H1 (cell line): Measurements from ENCODE around the gene LRRN1. TPM values are rescaled to one million over a fixed set of nuclear protein-coding genes. Genes with fewer than 3 reads are reported as not detected.

Experiments used
- CTCF ChIA-PET: fragments of 300-600 bp; sonication (Branson Sonifier 250); formaldehyde crosslinking; loops from one replicate; lab custom pipeline; 2021; ENCODE audit not compliant: partially characterized antibody; lab: Charles Lee
- POLR2A ChIA-PET: fragments of 300-600 bp; sonication (Branson Sonifier 250); formaldehyde crosslinking; loops from one replicate; lab custom pipeline; 2021; ENCODE audit warnings: inconsistent platforms; ENCODE audit not compliant: partially characterized antibody; lab: Charles Lee
- DNase-seq, 2 experiments: peaks; one replicate each; pipeline versions ENCODE4 v3.0.0 to v3.0.0-alpha.2; 2010 to 2022; ENCODE audit warnings: low spot score in 2 of 2, low read depth in 1 of 2, mixed read lengths in 1 of 2
- FAIRE-seq: peaks from 2 replicates; lab custom pipeline; 2011; peaks lifted over from hg19 to GRCh38; lab: Jason Lieb, UNC
- H2AFZ ChIP-seq: 2 replicates; pipeline ENCODE4 v1.8.1; 2012; ENCODE audit warnings: low read length, inconsistent platforms
- H2AK5ac ChIP-seq: 2 replicates; pipeline ENCODE4 v1.6.1; 2013; ENCODE audit warnings: low read depth, low read length
- H2BK120ac ChIP-seq: replicated peaks from 2 replicates; pipeline ENCODE3; 2013; ENCODE audit warnings: low read depth, low read length, inconsistent platforms
- H2BK12ac ChIP-seq: 2 replicates; pipeline ENCODE4 v1.6.1; 2013; ENCODE audit warnings: low read depth, low read length
- H2BK15ac ChIP-seq: 2 replicates; pipeline ENCODE4 v1.6.1; 2013; ENCODE audit warnings: low read length
- H2BK20ac ChIP-seq: 2 replicates; pipeline ENCODE4 v1.6.1; 2013; ENCODE audit warnings: low read length
- H2BK5ac ChIP-seq: 2 replicates; pipeline ENCODE4 v1.6.1; 2013; ENCODE audit warnings: low read depth, low read length
- H3K14ac ChIP-seq: 2 replicates; pipeline ENCODE4 v1.6.1; 2013; ENCODE audit warnings: inconsistent platforms; ENCODE audit not compliant: insufficient read length
- H3K18ac ChIP-seq: 2 replicates; pipeline ENCODE4 v1.6.1; 2013; ENCODE audit warnings: low read length; ENCODE audit errors: extremely low read depth
- H3K23ac ChIP-seq: 2 replicates; pipeline ENCODE4 v1.6.1; 2013; ENCODE audit warnings: inconsistent platforms; ENCODE audit not compliant: insufficient read length
- H3K23me2 ChIP-seq: 2 replicates; pipeline ENCODE4 v1.6.1; 2013; ENCODE audit warnings: low read depth, low read length
- H3K27ac ChIP-seq: 2 replicates; pipeline ENCODE4 v1.6.1; 2011; ENCODE audit warnings: low read depth, low read length, inconsistent platforms
- H3K27me3 ChIP-seq, 4 experiments: replicated peaks in 1 of 4; 1 replicate in 1 of 4; 2 replicates in 3 of 4; pipeline versions ENCODE4 v1.6.1 to v1.8.1; 2011 to 2013; ENCODE audit warnings: low read length in 3 of 4, mild to moderate bottlenecking in 3 of 4, inconsistent platforms in 2 of 4, mixed read lengths in 2 of 4, moderate library complexity in 1 of 4; ENCODE audit not compliant: control insufficient read depth in 3 of 4, insufficient read depth in 3 of 4; ENCODE audit errors: extremely low read depth in 1 of 4
- H3K36me3 ChIP-seq, 4 experiments: 2 replicates each; pipeline versions ENCODE4 v1.6.1 to v1.8.1; 2011 to 2013; ENCODE audit warnings: mild to moderate bottlenecking in 4 of 4, low read length in 3 of 4, moderate library complexity in 2 of 4, control low read depth in 1 of 4, inconsistent platforms in 1 of 4; ENCODE audit not compliant: insufficient read depth in 4 of 4, control insufficient read depth in 2 of 4
- H3K4ac ChIP-seq: replicated peaks from 2 replicates; pipeline ENCODE3; 2013; ENCODE audit warnings: low read length, low read depth, mixed read lengths, inconsistent platforms; ENCODE audit not compliant: insufficient read length
- H3K4me1 ChIP-seq, 4 experiments: replicated peaks in 1 of 4; 1 replicate in 1 of 4; 2 replicates in 3 of 4; pipeline versions ENCODE4 v1.6.1 to v1.8.1; 2011 to 2013; ENCODE audit warnings: low read length in 3 of 4, inconsistent platforms in 2 of 4, mixed read lengths in 1 of 4; ENCODE audit not compliant: insufficient read depth in 4 of 4, control insufficient read depth in 3 of 4
- H3K4me2 ChIP-seq, 2 experiments: 2 replicates each; pipeline versions ENCODE4 v1.6.1 to v1.8.1; 2011 to 2013; ENCODE audit warnings: low read depth in 2 of 2, low read length in 2 of 2, control low read depth in 1 of 2, inconsistent platforms in 1 of 2, mild to moderate bottlenecking in 1 of 2; ENCODE audit not compliant: insufficient read depth in 1 of 2
- H3K4me3 ChIP-seq, 4 experiments: fragments of 200-600, 300-600 bp in 1 of 4; sonication (generic), shearing (Covaris generic), sonication (Bioruptor Twin) in 1 of 4; 2 replicates each; pipeline versions ENCODE4 v1.5.1 to v1.8.1; 2011 to 2016; ENCODE audit warnings: low read length in 4 of 4, low read depth in 3 of 4, control low read depth in 2 of 4, inconsistent platforms in 2 of 4, mild to moderate bottlenecking in 2 of 4, mixed read lengths in 1 of 4, moderate library complexity in 1 of 4; ENCODE audit not compliant: insufficient read depth in 2 of 4; ENCODE audit errors: extremely low read depth in 1 of 4
- H3K56ac ChIP-seq: replicated peaks from 2 replicates; pipeline ENCODE3; 2013; ENCODE audit warnings: low read depth, mild to moderate bottlenecking, mixed read lengths, low read length, inconsistent platforms; ENCODE audit not compliant: insufficient read length
- H3K79me1 ChIP-seq: 2 replicates; pipeline ENCODE4 v1.6.1; 2013; ENCODE audit warnings: low read depth, low read length, control low read depth
- H3K79me2 ChIP-seq, 2 experiments: 2 replicates each; pipeline versions ENCODE4 v1.6.1 to v1.8.1; 2012 to 2013; ENCODE audit warnings: low read length in 2 of 2, mild to moderate bottlenecking in 2 of 2, inconsistent platforms in 1 of 2; ENCODE audit not compliant: insufficient read depth in 2 of 2, control insufficient read depth in 1 of 2
- H3K9ac ChIP-seq, 4 experiments: replicated peaks in 1 of 4; 1 replicate in 1 of 4; 2 replicates in 3 of 4; pipeline versions ENCODE4 v1.6.1 to v1.8.1; 2011 to 2013; ENCODE audit warnings: low read depth in 3 of 4, low read length in 3 of 4, control low read depth in 2 of 4, mild to moderate bottlenecking in 2 of 4, moderate library complexity in 2 of 4, inconsistent platforms in 1 of 4; ENCODE audit errors: extremely low read depth in 1 of 4
- H3K9me3 ChIP-seq, 2 experiments: 2 replicates each; pipeline versions ENCODE4 v1.6.1 to v1.8.1; 2012 to 2013; ENCODE audit warnings: mild to moderate bottlenecking in 2 of 2, moderate library complexity in 2 of 2, control low read depth in 1 of 2, inconsistent platforms in 1 of 2, low read depth in 1 of 2, low read length in 1 of 2, mixed read lengths in 1 of 2; ENCODE audit not compliant: insufficient read depth in 2 of 2
- H4K20me1 ChIP-seq, 2 experiments: replicated peaks in 1 of 2; 2 replicates each; pipeline versions ENCODE3 to v1.8.1; 2011 to 2013; ENCODE audit warnings: inconsistent platforms in 2 of 2, low read length in 2 of 2, mild to moderate bottlenecking in 1 of 2; ENCODE audit not compliant: insufficient read depth in 2 of 2, control insufficient read depth in 1 of 2
- H4K5ac ChIP-seq: 2 replicates; pipeline ENCODE4 v1.6.1; 2013; ENCODE audit warnings: low read length, low read depth, mixed read lengths, inconsistent platforms; ENCODE audit not compliant: insufficient read length
- H4K8ac ChIP-seq: 2 replicates; pipeline ENCODE4 v1.8.0; 2013; ENCODE audit warnings: mild to moderate bottlenecking, moderate library complexity, low read length, inconsistent platforms; ENCODE audit not compliant: insufficient read depth; ENCODE audit errors: extremely low read depth
- H4K91ac ChIP-seq: replicated peaks from 2 replicates; pipeline ENCODE3; 2013; ENCODE audit warnings: low read length, mixed read lengths, inconsistent platforms; ENCODE audit not compliant: insufficient read length
- ATF3 ChIP-seq: IDR thresholded peaks from 2 replicates; pipeline ENCODE4 v1.6.1; 2011; ENCODE audit warnings: low read depth, mild to moderate bottlenecking, low read length; ENCODE audit not compliant: insufficient read depth
- CEBPB ChIP-seq: IDR thresholded peaks from 2 replicates; pipeline ENCODE4 v1.6.1; 2012; ENCODE audit warnings: low read depth, low read length
- CREB1 ChIP-seq: IDR thresholded peaks from 2 replicates; pipeline ENCODE4 v1.6.1; 2012; ENCODE audit warnings: inconsistent platforms
- GABPA ChIP-seq: IDR thresholded peaks from 2 replicates; pipeline ENCODE4 v1.6.1; 2011; ENCODE audit warnings: mild to moderate bottlenecking, low read length, moderate library complexity, borderline replicate concordance; ENCODE audit not compliant: insufficient read depth
- HDAC2 ChIP-seq, 2 experiments: fragments of 300-600 bp in 1 of 2; sonication (generic) in 1 of 2; IDR thresholded peaks; 2 replicates each; pipeline ENCODE4 v1.6.1; 2011 to 2012; ENCODE audit warnings: low read depth in 2 of 2, low read length in 2 of 2, mild to moderate bottlenecking in 2 of 2, moderate library complexity in 2 of 2, borderline replicate concordance in 1 of 2, inconsistent platforms in 1 of 2
- HDAC6 ChIP-seq: IDR thresholded peaks from one replicate; pipeline ENCODE4 v1.7.1; 2012; ENCODE audit warnings: low read depth, mild to moderate bottlenecking, inconsistent platforms, low read length, moderate library complexity
- KDM1A ChIP-seq: fragments of 200-600, 300-600 bp; sonication (generic); IDR thresholded peaks from 2 replicates; pipeline ENCODE4 v1.7.1; 2016; ENCODE audit warnings: mild to moderate bottlenecking, low read length, borderline replicate concordance
- POLR2A ChIP-seq, 2 experiments: IDR thresholded peaks; 1 replicate in 1 of 2; 2 replicates in 1 of 2; pipeline ENCODE4 v1.6.1; 2011; ENCODE audit warnings: low read depth in 2 of 2, low read length in 2 of 2, mild to moderate bottlenecking in 2 of 2; ENCODE audit errors: control extremely low read depth in 1 of 2
- POU5F1 ChIP-seq: IDR thresholded peaks from 2 replicates; pipeline ENCODE4 v1.6.1; 2011; ENCODE audit warnings: low read depth, mild to moderate bottlenecking, low read length, moderate library complexity
- SIRT6 ChIP-seq: IDR thresholded peaks from one replicate; pipeline ENCODE4 v1.7.1; 2012; ENCODE audit warnings: low read length, inconsistent platforms
- TAF1 ChIP-seq: IDR thresholded peaks from 2 replicates; pipeline ENCODE4 v1.6.1; 2011; ENCODE audit warnings: mild to moderate bottlenecking, low read depth, low read length
- TAF7 ChIP-seq: optimal IDR thresholded peaks from 2 replicates; pipeline ENCODE3; 2011; ENCODE audit warnings: low read depth, mild to moderate bottlenecking, inconsistent platforms, low read length, moderate library complexity, borderline replicate concordance
- WGBS, 2 experiments: shearing (Covaris generic) in 1 of 2; methylation state at CpG; one replicate each; pipeline versions ENCODE4 v1.1.6 to v1.1.7; 2013 to 2015; ENCODE audit warnings: low lambda C conversion rate in 2 of 2, mixed read lengths in 2 of 2, inconsistent platforms in 1 of 2, low coverage in 1 of 2, missing lambda C conversion rate in 1 of 2; ENCODE audit not compliant: insufficient replicate concordance in 2 of 2, insufficient coverage in 1 of 2, insufficient read length in 1 of 2; ENCODE audit errors: extremely low coverage in 1 of 2, missing lambda C conversion rate in 1 of 2; 5-methylcytosine and 5-hydroxymethylcytosine counted together
- polyA plus RNA-seq, 7 experiments: library from polyadenylated mRNA; depleted of rRNA in 3 of 7; stranded (reverse) in 5 of 7; unstranded in 2 of 7; fragments of >200 nt in 5 of 7; fragments of 200-250 nt in 2 of 7; gene quantifications; 1 replicate in 5 of 7; 2 replicates in 1 of 7; 4 replicates in 1 of 7; pipeline versions ENCODE4 v1.2.1 to v1.2.3, GENCODE V29; 2011 to 2013; ENCODE audit warnings: missing spikeins in 2 of 7, mixed read lengths in 2 of 7
- total RNA-seq: library from RNA; stranded (reverse); fragmentation: NEBNext Ultra II Directional; extraction: Animal tissue kit (Norgen Biotek cat#: 25700); gene quantifications from 2 replicates; pipeline ENCODE4 v1.2.1, GENCODE V29; 2021

The LRRN1 gene
- total and polyA plus RNA-seq, 2 of the 8 experiments (the other 6 are each of a cell fraction or from before 2014, with no cell fraction given) = 159 to 199 TPM

DNA sequence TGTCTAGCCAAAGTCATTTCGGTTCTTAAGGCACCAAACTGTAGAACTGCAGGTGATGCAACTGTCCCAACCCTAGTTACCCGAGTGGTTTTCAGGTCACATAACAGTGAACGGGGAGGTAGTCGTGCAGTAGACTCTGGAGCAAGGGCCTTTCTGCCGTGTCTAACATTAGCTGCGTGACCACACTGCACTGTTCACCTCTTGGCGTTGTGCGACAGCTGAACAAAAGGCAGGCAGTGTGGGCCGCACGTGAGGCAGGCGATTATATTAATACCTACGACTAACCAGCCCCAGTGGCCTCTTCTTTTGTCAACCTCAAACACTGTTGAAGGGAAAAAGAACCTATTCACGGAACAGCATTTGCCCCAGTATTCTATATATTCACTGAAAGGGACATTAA lies 2.8 kb downstream of the LRRN1 start:
- Histone ChIP-seq H3K36me3 (peaks cover 0 to 57% (median 9%) of the 10 kb centered on the region in 4 experiments; a peak in 5 of 8 replicates), H3K79me1 (peaks cover 4% of the 10 kb centered on the region), H2BK5ac (peak overlapping the region; percentile 94), H4K20me1 (peaks cover 19 to 25% of the 10 kb centered on the region in 2 experiments), H3K4me3 (peak overlapping the region; percentile 54 to 94 (median 87)), H2BK120ac (peak overlapping the region; percentile 93), H3K9me3 (no peaks in the 10 kb centered on the region), H2AFZ (no peak overlapping the region), H3K9ac (peak overlapping the region; percentile 42 to 88 (median 60)), H3K4me2 (peak overlapping the region; percentile 81 to 98), H3K27me3 (peaks cover 0 to 7% (median 2%) of the 10 kb centered on the region in 4 experiments; a peak in 5 of 7 replicates), H2BK12ac (peak overlapping the region; percentile 99), H3K4me1 (peaks cover 10 to 39% (median 25%) of the 10 kb centered on the region in 4 experiments; a peak in 6 of 7 replicates), H2BK15ac (peak overlapping the region; percentile 23; the same call in 1 of the 2 replicates), H3K23ac (no peak overlapping the region), H3K14ac (no peak overlapping the region), H2BK20ac (0 out of 2 replicates have a peak overlapping the region, but pooled peaks have one; percentile 18), H4K5ac (peak overlapping the region; percentile 61), H3K79me2 (peaks cover 34 to 74% of the 10 kb centered on the region in 2 experiments), H3K27ac (peak overlapping the region; percentile 90), H3K56ac (peak overlapping the region; percentile 37), H4K8ac (peak overlapping the region; percentile 75; the same call in 1 of the 2 replicates), H4K91ac (peak overlapping the region; percentile 87), H3K18ac (peak overlapping the region; percentile 91), H2AK5ac (peak overlapping the region; percentile 89), H3K23me2 (peaks cover 12% of the 10 kb centered on the region), H3K4ac (peak overlapping the region; percentile 69)
- 4% methylated on average over 13 of the region's 13 CpGs; no CpG with 5 or more reads in 1 of the 2 experiments for whole genome bisulfite sequencing, 2 experiments
- DNase-seq (no peak), FAIRE-seq (no peak)
- CTCF ChIA-PET = interaction anchor here (0.9 to 2.8 kb wide), 3 partner anchors 196 to 409 kb away, joined by 3 to 11 read pairs (median 3); no protein-coding TSS in a partner anchor
- POLR2A ChIA-PET = interaction anchor here (0.7 to 9.8 kb wide), 22 partner anchors 8 to 494 kb away, joined by 3 to 115 read pairs (median 5); no protein-coding TSS in a partner anchor
- TF ChIP-seq TAF7 (peak; percentile 31), GABPA (no peak), CEBPB (0 out of 2 replicates have a peak, but pooled peaks have one; percentile 11), KDM1A (no peak), ATF3 (0 out of 2 replicates have a peak, but pooled peaks have one; percentile 15), HDAC2 (IDR thresholded peaks at IDR 0.05; ENCODE audit: borderline replicate concordance in 1 of 2, low read depth in 2 of 2, low read length in 2 of 2) (no peak), SIRT6 (peak; percentile 17), HDAC6 (no peak), POLR2A (IDR thresholded peaks at IDR 0.05; ENCODE audit: control extremely low read depth in 1 of 2, low read depth in 2 of 2, low read length in 2 of 2) (peak in 1 of 2 experiments; percentile 12), CREB1 (no peak), TAF1 (0 out of 2 replicates have a peak, but pooled peaks have one; percentile 11), POU5F1 (no peak)
